OCI-LY3 (cell line): ENCODE measurements around the gene SDK2.

Experiments
- CTCF ChIP-seq: fragments of 200-600, 300-600 bp; sonication (generic); IDR thresholded peaks from 2 replicates; pipeline ENCODE4 v1.5.1; 2014; ENCODE audit warnings: antibody characterized with exemption, low read length, low read depth
- EZH2phosphoT487 ChIP-seq: fragments of 200-600 bp; shearing (Covaris generic); IDR thresholded peaks from 2 replicates; pipeline ENCODE4 v1.6.1; 2018; ENCODE audit warnings: antibody characterized with exemption, mixed run types, low read depth

GRCh38 chr17:73465953-73466230 is 178.4 kb downstream of the SDK2 start:
- TF ChIP-seq EZH2phosphoT487 (no peak), CTCF (no peak)
